Natural killer cell (primary cell): ENCODE measurements around the gene MOCS2. TPM values are rescaled to one million over a fixed set of nuclear protein-coding genes. Genes with fewer than 3 reads are reported as not detected.

ENCODE experiments used
- ATAC-seq, 3 donors: fragments of 150-1000 bp in 2 of 3; fragments of 200-7000 bp in 1 of 3; cut with Tn5 transposase; 1 replicate in 1 of 3; 2 replicates in 2 of 3; pipeline ENCODE4 v1.10.0; 2021; ENCODE audit warnings: mild to moderate bottlenecking in 2 of 3, moderate library complexity in 2 of 3
- DNase-seq, 2 donors: peaks; one replicate each; pipeline versions ENCODE4 v3.0.0 to v3.0.0-alpha.2; 2013 to 2021; ENCODE audit warnings: mixed read lengths in 1 of 2
- H3K27ac ChIP-seq: one replicate; pipeline ENCODE4 v1.5.1; 2013; ENCODE audit warnings: mild to moderate bottlenecking, low read length
- H3K27me3 ChIP-seq: one replicate; pipeline ENCODE4 v1.6.1; 2013; ENCODE audit warnings: low read length; ENCODE audit not compliant: control insufficient read depth, insufficient read depth
- H3K36me3 ChIP-seq: one replicate; pipeline ENCODE4 v1.6.1; 2013; ENCODE audit warnings: low read length; ENCODE audit not compliant: control insufficient read depth, insufficient read depth
- H3K4me1 ChIP-seq: one replicate; pipeline ENCODE4 v1.6.1; 2013; ENCODE audit warnings: low read length; ENCODE audit not compliant: control insufficient read depth, insufficient read depth
- H3K4me3 ChIP-seq: one replicate; pipeline ENCODE4 v1.5.1; 2013; ENCODE audit warnings: low read length
- H3K9me3 ChIP-seq: one replicate; pipeline ENCODE4 v1.6.1; 2013; ENCODE audit warnings: low read length; ENCODE audit not compliant: control insufficient read depth, insufficient read depth
- H3K27ac Mint-ChIP-seq, 2 donors: one replicate each; pipeline ENCODE4 v1.8.0; 2022; ENCODE audit warnings: mild to moderate bottlenecking in 2 of 2, mixed read lengths in 2 of 2, moderate library complexity in 1 of 2
- H3K27me3 Mint-ChIP-seq, 2 donors: one replicate each; pipeline ENCODE4 v1.8.0; 2022; ENCODE audit warnings: low read depth in 2 of 2, mixed read lengths in 2 of 2
- H3K36me3 Mint-ChIP-seq: one replicate; pipeline ENCODE4 v1.8.0; 2022; ENCODE audit warnings: mixed read lengths
- H3K4me1 Mint-ChIP-seq, 2 donors: one replicate each; pipeline ENCODE4 v1.8.0; 2022; ENCODE audit warnings: mixed read lengths in 2 of 2
- H3K4me3 Mint-ChIP-seq: one replicate; pipeline ENCODE4 v1.8.0; 2022; ENCODE audit warnings: mild to moderate bottlenecking, moderate library complexity, mixed read lengths
- H3K9me3 Mint-ChIP-seq, 2 donors: one replicate each; pipeline ENCODE4 v1.8.0; 2022; ENCODE audit warnings: mixed read lengths in 2 of 2
- CTCF ChIP-seq: fragments of 200-600 bp; IDR thresholded peaks from one replicate; pipeline ENCODE4 v1.8.0; 2022; ENCODE audit warnings: antibody characterized with exemption
- WGBS: methylation state at CpG from one replicate; pipeline ENCODE4 v1.1.7; 2013; ENCODE audit warnings: missing lambda C conversion rate; ENCODE audit not compliant: insufficient coverage; 5-methylcytosine and 5-hydroxymethylcytosine counted together
- intact Hi-C: fragments of 100-400 bp; cut with micrococcal nuclease; formaldehyde crosslinking; loops from one replicate; pipeline ENCODE4 v1.14.2; 2022
- total RNA-seq, 4 donors: library from RNA; stranded (reverse); fragments of 120-200 nt in 1 of 4; gene quantifications; one replicate each; pipeline versions ENCODE4 v1.2.3 to v1.2.4, GENCODE V29; 2013 to 2022

The MOCS2 gene
- total RNA-seq, 3 donors from 2014 or later (not counting 1 experiment from before 2014, with no cell fraction given) = 13.8 to 15.9 (median 14.7) TPM

DNA sequence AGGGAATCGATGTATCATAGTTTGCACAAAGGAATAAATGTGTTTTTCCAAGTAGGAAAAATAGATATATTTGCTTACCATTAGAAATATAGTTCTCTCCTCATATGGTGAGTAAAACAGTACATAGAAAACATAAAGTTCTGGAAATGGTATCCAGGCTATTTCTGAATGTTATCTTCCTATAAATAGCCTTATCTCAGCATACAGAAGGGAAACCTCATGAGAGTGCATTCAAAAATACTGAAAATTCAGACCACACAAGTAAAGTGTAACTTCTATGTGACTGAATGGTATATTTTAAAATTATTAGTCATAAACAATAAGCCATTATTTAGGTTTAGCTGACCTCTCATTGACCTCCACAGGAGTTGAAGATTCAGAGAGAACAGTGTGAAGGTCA lies 43.5 kb downstream of the MOCS2 start:
- DNase-seq (no peak), ATAC-seq (no peak)
- H3K4me3 Mint-ChIP-seq = no peak overlapping the region
- no peak overlapping the region for H3K27ac Mint-ChIP-seq
- Histone ChIP-seq H3K27me3 (peaks cover 4% of the 10 kb centered on the region), H3K4me1 (no peaks in the 10 kb centered on the region), H3K36me3 (no peaks in the 10 kb centered on the region), H3K4me3 (no peak overlapping the region), H3K9me3 (no peaks in the 10 kb centered on the region), H3K27ac (no peak overlapping the region)
- H3K27me3 Mint-ChIP-seq = peaks cover 0 to 3% of the 10 kb centered on the region in 2 donors
- no peaks in the 10 kb centered on the region for H3K36me3 Mint-ChIP-seq
- no peak for TF ChIP-seq CTCF
- WGBS = no CpG with 5 or more reads among the region's 1 CpG
- no peaks in the 10 kb centered on the region for H3K9me3 Mint-ChIP-seq
- H3K4me1 Mint-ChIP-seq = no peaks in the 10 kb centered on the region
- intact Hi-C loops = no loop called here

DNA sequence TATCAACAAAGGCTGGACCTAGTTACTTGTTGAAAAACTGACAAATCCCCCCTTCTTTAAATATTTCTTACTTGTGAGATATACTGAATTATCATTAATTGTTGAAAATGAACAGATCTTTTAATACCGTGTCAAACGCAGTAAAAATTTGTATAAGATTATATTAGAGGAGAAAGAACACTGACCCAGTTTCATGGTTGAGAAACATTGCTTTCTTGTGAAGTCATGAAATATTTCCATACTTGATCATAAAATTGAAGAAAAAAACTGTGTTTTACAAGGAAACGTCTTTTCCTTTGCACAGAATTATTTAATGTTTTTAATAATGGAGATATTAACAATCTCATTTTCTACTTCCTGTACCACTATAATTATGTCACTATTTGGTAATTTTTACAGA lies 45.8 kb downstream of the MOCS2 start:
- peaks cover 4% of the 10 kb centered on the region for H3K27me3 ChIP-seq
- no peaks in the 10 kb centered on the region for H3K4me1 ChIP-seq
- ATAC-seq (no peak), DNase-seq (no peak)
- no peak overlapping the region for H3K4me3 ChIP-seq
- intact Hi-C loops = no loop called here
- no peaks in the 10 kb centered on the region for H3K36me3 ChIP-seq
- Mint-ChIP-seq H3K36me3 (no peaks in the 10 kb centered on the region), H3K9me3 (no peaks in the 10 kb centered on the region), H3K4me3 (no peak overlapping the region), H3K27ac (no peak overlapping the region), H3K27me3 (peaks cover 8 to 18% of the 10 kb centered on the region in 2 donors), H3K4me1 (no peaks in the 10 kb centered on the region)
- 100% methylated on average over 1 of the region's 3 CpGs for WGBS
- no peaks in the 10 kb centered on the region for H3K9me3 ChIP-seq
- TF ChIP-seq CTCF = no peak
- H3K27ac ChIP-seq = no peak overlapping the region

DNA sequence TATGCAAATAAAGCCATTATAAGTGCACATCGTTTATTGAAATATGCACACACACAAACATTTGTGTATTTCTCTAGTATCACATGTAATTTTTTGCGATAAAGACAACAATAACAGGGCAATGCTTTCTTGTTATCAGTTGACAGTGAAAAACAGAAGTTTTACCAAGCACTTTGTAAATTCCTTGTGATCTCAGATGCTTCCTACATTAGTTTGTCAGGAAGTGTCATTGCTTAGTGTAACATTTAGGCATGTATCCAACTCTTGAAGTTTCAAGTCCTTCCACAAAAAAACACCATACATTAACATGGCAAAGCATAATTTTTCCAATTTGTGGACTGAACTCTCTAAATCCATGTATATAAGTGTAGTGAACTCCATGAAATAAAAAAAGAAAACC lies 46.4 kb downstream of the MOCS2 start:
- intact Hi-C loops = no loop called here
- 91% methylated on average over 1 of the region's 2 CpGs for WGBS

More for the DNA sequence above, 46.4 kb downstream of the MOCS2 start:
- Mint-ChIP-seq H3K4me1 (no peaks in the 10 kb centered on the region), H3K27me3 (peaks cover 11 to 24% of the 10 kb centered on the region in 2 donors), H3K4me3 (no peak overlapping the region), H3K9me3 (no peaks in the 10 kb centered on the region), H3K36me3 (no peaks in the 10 kb centered on the region), H3K27ac (no peak overlapping the region)
- no peak overlapping the region for H3K4me3 ChIP-seq
- H3K27me3 ChIP-seq = peaks cover 4% of the 10 kb centered on the region
- no peak for TF ChIP-seq CTCF
- ATAC-seq = no peak
- no peaks in the 10 kb centered on the region for H3K9me3 ChIP-seq
- DNase-seq = no peak
- no peak overlapping the region for H3K27ac ChIP-seq
- H3K4me1 ChIP-seq = no peaks in the 10 kb centered on the region
- no peaks in the 10 kb centered on the region for H3K36me3 ChIP-seq
